ENCODE results near the gene RRP12. TPM values are rescaled to one million over a fixed set of nuclear protein-coding genes. Genes with fewer than 3 reads are reported as not detected.

Gene RRP12
- polyA plus RNA-seq, 1 of the 3 experiments (the other 2 are of a cell fraction), result 46.4 TPM

DNA sequence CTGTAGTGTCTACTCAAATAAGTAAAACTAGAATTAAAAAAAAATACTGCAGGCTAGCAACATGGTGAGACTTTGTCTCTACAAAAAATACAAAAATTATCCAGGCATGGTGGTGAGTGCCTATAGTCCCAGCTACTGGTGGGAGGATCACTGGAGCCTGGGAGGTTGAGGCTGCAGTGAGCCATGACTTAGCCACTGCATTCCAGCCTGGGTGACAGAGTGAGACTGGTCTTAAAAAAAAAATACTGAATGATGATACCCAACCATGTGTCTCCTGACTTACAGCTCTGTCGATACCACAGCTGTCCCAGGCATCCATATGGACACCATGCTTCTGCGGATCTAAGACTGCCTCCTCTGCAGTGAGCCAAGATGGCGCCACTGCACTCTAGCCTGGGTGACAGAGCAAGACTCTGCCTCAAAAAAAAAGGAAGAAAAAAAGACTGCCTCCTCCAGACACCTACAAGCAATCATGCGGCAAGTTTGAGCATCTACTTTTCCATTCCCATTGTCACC lies 90.0 kb downstream of the RRP12 start:
- Histone ChIP-seq H4K20me1 (ENCODE audit: insufficient read depth) (no peaks in the 10 kb centered on the region), H3K27ac (ENCODE audit: low read depth in 2 of 2, low read length in 1 of 2) (no peak overlapping the region), H3K9me3 (no peaks in the 10 kb centered on the region), H3K36me3 (replicated peaks in 1 of 2; ENCODE audit: control insufficient read depth in 1 of 2, insufficient read depth in 2 of 2, low read length in 1 of 2) (no peaks in the 10 kb centered on the region), H3K9me2 (no peaks in the 10 kb centered on the region), H3K9ac (no peak overlapping the region), H3F3A (replicated peaks; ENCODE audit: insufficient read depth) (no peaks in the 10 kb centered on the region), H3K4me1 (ENCODE audit: control insufficient read depth in 1 of 2, insufficient read depth in 2 of 2, low read depth in 1 of 2, low read length in 1 of 2) (no peaks in the 10 kb centered on the region), H2AFZ (ENCODE audit: low read depth) (no peak overlapping the region), H3K4me2 (no peak overlapping the region), H3K79me2 (ENCODE audit: insufficient read depth) (no peaks in the 10 kb centered on the region), H3K4me3 (ENCODE audit: low read depth in 2 of 2, low read length in 1 of 2) (no peak overlapping the region), H3K27me3 (ENCODE audit: insufficient read depth) (no peaks in the 10 kb centered on the region)
- POLR2A ChIA-PET, result no interaction called here
- CTCF ChIA-PET, result interaction anchor here (1.5 kb wide), 2 partner anchors 8 to 238 kb away, joined by 3 to 7 read pairs; partner anchors contain the start of gene FRAT1
- DNase-seq, result no peak
- WGBS (ENCODE audit: low lambda C conversion rate), result 88% methylated on average over 4 of the region's 4 CpGs
- TF ChIP-seq TEAD4 (IDR thresholded peaks at IDR 0.05; ENCODE audit: borderline replicate concordance, insufficient read depth) (no peak), RFX5 (IDR thresholded peaks at IDR 0.05; ENCODE audit: low read length) (no peak), SIN3A (IDR thresholded peaks at IDR 0.05; ENCODE audit: borderline replicate concordance, low read depth, low read length) (no peak), FOXM1 (IDR thresholded peaks at IDR 0.05; ENCODE audit: low read depth) (no peak), CHD2 (IDR thresholded peaks at IDR 0.05; ENCODE audit: low read length, partially characterized antibody) (no peak), NFIC (IDR thresholded peaks at IDR 0.05; ENCODE audit: borderline replicate concordance) (no peak), EZH2phosphoT487 (IDR thresholded peaks at IDR 0.05; ENCODE audit: borderline replicate concordance, low read depth) (no peak), YY1 (IDR thresholded peaks at IDR 0.05; ENCODE audit: low read depth) (no peak)
- TF ChIP-seq, protein P1, sequence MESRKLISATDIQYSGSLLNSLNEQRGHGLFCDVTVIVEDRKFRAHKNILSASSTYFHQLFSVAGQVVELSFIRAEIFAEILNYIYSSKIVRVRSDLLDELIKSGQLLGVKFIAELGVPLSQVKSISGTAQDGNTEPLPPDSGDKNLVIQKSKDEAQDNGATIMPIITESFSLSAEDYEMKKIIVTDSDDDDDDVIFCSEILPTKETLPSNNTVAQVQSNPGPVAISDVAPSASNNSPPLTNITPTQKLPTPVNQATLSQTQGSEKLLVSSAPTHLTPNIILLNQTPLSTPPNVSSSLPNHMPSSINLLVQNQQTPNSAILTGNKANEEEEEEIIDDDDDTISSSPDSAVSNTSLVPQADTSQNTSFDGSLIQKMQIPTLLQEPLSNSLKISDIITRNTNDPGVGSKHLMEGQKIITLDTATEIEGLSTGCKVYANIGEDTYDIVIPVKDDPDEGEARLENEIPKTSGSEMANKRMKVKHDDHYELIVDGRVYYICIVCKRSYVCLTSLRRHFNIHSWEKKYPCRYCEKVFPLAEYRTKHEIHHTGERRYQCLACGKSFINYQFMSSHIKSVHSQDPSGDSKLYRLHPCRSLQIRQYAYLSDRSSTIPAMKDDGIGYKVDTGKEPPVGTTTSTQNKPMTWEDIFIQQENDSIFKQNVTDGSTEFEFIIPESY (IDR thresholded peaks at IDR 0.05; ENCODE audit: borderline replicate concordance, low read depth), result no peak
- TF ChIP-seq, protein P2, sequence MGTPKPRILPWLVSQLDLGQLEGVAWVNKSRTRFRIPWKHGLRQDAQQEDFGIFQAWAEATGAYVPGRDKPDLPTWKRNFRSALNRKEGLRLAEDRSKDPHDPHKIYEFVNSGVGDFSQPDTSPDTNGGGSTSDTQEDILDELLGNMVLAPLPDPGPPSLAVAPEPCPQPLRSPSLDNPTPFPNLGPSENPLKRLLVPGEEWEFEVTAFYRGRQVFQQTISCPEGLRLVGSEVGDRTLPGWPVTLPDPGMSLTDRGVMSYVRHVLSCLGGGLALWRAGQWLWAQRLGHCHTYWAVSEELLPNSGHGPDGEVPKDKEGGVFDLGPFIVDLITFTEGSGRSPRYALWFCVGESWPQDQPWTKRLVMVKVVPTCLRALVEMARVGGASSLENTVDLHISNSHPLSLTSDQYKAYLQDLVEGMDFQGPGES (IDR thresholded peaks at IDR 0.05; ENCODE audit: low read depth, low read length), result no peak
- TF ChIP-seq, protein P3, sequence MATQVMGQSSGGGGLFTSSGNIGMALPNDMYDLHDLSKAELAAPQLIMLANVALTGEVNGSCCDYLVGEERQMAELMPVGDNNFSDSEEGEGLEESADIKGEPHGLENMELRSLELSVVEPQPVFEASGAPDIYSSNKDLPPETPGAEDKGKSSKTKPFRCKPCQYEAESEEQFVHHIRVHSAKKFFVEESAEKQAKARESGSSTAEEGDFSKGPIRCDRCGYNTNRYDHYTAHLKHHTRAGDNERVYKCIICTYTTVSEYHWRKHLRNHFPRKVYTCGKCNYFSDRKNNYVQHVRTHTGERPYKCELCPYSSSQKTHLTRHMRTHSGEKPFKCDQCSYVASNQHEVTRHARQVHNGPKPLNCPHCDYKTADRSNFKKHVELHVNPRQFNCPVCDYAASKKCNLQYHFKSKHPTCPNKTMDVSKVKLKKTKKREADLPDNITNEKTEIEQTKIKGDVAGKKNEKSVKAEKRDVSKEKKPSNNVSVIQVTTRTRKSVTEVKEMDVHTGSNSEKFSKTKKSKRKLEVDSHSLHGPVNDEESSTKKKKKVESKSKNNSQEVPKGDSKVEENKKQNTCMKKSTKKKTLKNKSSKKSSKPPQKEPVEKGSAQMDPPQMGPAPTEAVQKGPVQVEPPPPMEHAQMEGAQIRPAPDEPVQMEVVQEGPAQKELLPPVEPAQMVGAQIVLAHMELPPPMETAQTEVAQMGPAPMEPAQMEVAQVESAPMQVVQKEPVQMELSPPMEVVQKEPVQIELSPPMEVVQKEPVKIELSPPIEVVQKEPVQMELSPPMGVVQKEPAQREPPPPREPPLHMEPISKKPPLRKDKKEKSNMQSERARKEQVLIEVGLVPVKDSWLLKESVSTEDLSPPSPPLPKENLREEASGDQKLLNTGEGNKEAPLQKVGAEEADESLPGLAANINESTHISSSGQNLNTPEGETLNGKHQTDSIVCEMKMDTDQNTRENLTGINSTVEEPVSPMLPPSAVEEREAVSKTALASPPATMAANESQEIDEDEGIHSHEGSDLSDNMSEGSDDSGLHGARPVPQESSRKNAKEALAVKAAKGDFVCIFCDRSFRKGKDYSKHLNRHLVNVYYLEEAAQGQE (IDR thresholded peaks at IDR 0.05; ENCODE audit: low read depth, low read length), result no peak
- TF ChIP-seq, protein P4, sequence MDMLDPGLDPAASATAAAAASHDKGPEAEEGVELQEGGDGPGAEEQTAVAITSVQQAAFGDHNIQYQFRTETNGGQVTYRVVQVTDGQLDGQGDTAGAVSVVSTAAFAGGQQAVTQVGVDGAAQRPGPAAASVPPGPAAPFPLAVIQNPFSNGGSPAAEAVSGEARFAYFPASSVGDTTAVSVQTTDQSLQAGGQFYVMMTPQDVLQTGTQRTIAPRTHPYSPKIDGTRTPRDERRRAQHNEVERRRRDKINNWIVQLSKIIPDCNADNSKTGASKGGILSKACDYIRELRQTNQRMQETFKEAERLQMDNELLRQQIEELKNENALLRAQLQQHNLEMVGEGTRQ (IDR thresholded peaks at IDR 0.05; ENCODE audit: borderline replicate concordance, low read depth, low read length), result no peak
